ENCODE data around the gene COL16A1.
A peak's percentile ranks its signal among the peaks of the same experiment; 100 is the strongest.

The COL16A1 gene

DNA sequence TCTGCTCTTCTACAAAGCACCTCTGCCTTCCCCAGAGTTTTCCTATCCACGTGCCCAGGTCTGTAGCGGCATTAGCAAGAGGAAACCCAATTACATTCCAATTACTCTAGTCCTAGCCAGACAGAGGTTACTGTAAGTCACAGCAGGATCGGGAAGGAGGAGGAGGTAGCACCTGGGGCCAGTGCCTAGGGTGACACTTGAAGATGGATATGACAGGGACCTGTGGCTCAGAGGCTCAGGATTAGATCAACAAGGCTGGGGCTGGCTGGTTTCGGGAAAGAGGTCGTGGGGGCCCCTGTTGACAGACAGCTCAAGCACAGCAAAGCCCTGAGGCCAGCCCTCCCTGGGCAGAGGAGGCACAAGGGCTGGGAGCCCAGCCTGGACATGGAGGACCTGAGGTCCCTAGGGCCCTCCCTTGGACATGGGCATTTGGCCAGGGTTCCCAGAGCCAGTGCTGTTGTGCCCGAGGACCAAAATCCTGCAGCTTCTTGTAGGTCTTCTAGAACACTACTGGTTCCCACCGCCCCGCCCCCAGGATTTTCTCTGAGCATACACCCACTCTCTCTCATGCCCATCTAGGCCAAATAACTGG is 89.3 kb downstream of the COL16A1 start:
- no peak overlapping the region for H3K27ac Mint-ChIP-seq

GRCh38 chr1:31609514-31610118 is 94.2 kb downstream of the COL16A1 start:
- no peak overlapping the region for H3K27ac Mint-ChIP-seq
- peaks cover 17% of the 10 kb centered on the region for H3K4me1 Mint-ChIP-seq
- H3K27me3 Mint-ChIP-seq: peaks cover 18% of the 10 kb centered on the region
- H3K4me3 Mint-ChIP-seq: no peak overlapping the region
- H3K9me3 Mint-ChIP-seq: no peaks in the 10 kb centered on the region
- ATAC-seq (no peak), DNase-seq (no peak)

More for the DNA sequence above, 89.3 kb downstream of the COL16A1 start:
- Mint-ChIP-seq H3K9me3 (no peaks in the 10 kb centered on the region), H3K4me3 (no peak overlapping the region), H3K4me1 (peaks cover 15% of the 10 kb centered on the region), H3K27me3 (peaks cover 46% of the 10 kb centered on the region)
- DNase-seq (no peak), ATAC-seq (no peak)

GRCh38 chr1:31607360-31607759 is 96.5 kb downstream of the COL16A1 start:
- H3K4me1 Mint-ChIP-seq: peaks cover 17% of the 10 kb centered on the region
- no peak overlapping the region for H3K4me3 Mint-ChIP-seq
- no peaks in the 10 kb centered on the region for H3K9me3 Mint-ChIP-seq
- ATAC-seq (no peak), DNase-seq (no peak)
- H3K27me3 Mint-ChIP-seq: peaks cover 18% of the 10 kb centered on the region
- H3K27ac Mint-ChIP-seq: no peak overlapping the region

GRCh38 chr1:31605908-31606427 is 97.8 kb downstream of the COL16A1 start:
- Mint-ChIP-seq H3K4me1 (peaks cover 11% of the 10 kb centered on the region), H3K9me3 (no peaks in the 10 kb centered on the region), H3K27ac (no peak overlapping the region), H3K4me3 (no peak overlapping the region), H3K27me3 (peaks cover 18% of the 10 kb centered on the region)
- DNase-seq (peak; percentile 49 to 72), ATAC-seq (peak; percentile 100)

Data from stimulated activated naive CD8-positive, alpha-beta T cell treated with anti-CD3 and anti-CD28 coated beads, Interleukin-15, amount 100 ng/mL, for 72 hours (primary cell).